Vagina (tissue), 2 donors: ENCODE measurements around the gene DUOXA2.

Experiments
- CTCF ChIP-seq, 3 experiments: fragments of 450-650 bp in 2 of 3; fragments of 200-600 bp in 1 of 3; sonication (generic) in 1 of 3; IDR thresholded peaks; one replicate each; pipeline ENCODE4 v1.5.1; 2017 to 2019; ENCODE audit warnings: antibody characterized with exemption in 3 of 3, mild to moderate bottlenecking in 2 of 3, moderate library complexity in 2 of 3
- POLR2A ChIP-seq, 2 donors: fragments of 450-650 bp; IDR thresholded peaks; one replicate each; pipeline ENCODE4 v1.6.1; 2017; ENCODE audit warnings: antibody characterized with exemption in 2 of 2, mild to moderate bottlenecking in 2 of 2, moderate library complexity in 2 of 2

DNA sequence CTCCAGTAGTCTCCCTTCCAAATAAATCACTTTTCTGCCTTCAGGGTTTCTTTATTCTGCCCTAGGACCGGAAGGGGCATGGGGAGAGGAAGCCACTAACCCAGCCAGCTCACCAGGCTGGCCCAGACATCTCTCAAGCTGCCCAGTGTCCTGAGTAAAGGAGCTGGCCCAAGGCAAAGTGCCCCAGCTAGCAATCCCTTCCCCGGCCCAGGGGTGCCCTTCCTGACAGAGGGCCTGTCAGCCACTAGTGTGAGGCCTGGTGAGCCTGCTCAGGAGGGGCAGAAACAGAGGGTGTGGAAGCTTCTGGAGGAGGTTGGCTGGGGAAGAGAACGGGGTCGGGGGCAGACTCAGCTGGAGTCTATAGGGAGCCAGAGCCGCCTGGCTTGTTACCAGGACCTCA, 51.4 kb downstream of the DUOXA2 start:
- TF ChIP-seq POLR2A (IDR thresholded peaks at IDR 0.05) = no peak
- TF ChIP-seq CTCF (IDR thresholded peaks at IDR 0.05) = no peak
